RCC 7860 (cell line): Measurements from ENCODE around the gene RAB5IF.

Experiments used
- DNase-seq: peaks from one replicate; pipeline ENCODE4 v3.0.0-alpha.2; 2015; ENCODE audit warnings: low spot score
- FAIRE-seq: peaks from 2 replicates; lab custom pipeline; 2012; peaks lifted over from hg19 to GRCh38; lab: Jason Lieb, UNC

Gene RAB5IF

GRCh38 chr20:36658300-36658699 is 52.7 kb downstream of the RAB5IF start:
- no peak for DNase-seq
- FAIRE-seq, result no peak
